ENCODE measurements around the gene LIN28B.
"Not testable (repeated sequence)": the region's sequence is repeated elsewhere in the genome, so short reads cannot be mapped to it uniquely, and the experiment has no call there.

- TF ChIP-seq MAX (IDR thresholded peaks at IDR 0.05); CTCF (IDR thresholded peaks at IDR 0.05; ENCODE audit: low read depth, low read length, missing input control); NR2F2 (IDR thresholded peaks at IDR 0.05); TAF1 (conservative IDR thresholded peaks at IDR 0.05); JUND (IDR thresholded peaks at IDR 0.05); ATF3 (IDR thresholded peaks at IDR 0.05); YY1 (IDR thresholded peaks at IDR 0.05): not testable (repeated sequence)
Observed at GRCh38 chr6:104953400-104954189, 3.3 kb upstream of the LIN28B start.
